B cell (primary cell): ENCODE data around the gene ZBTB40. TPM values are rescaled to one million over a fixed set of nuclear protein-coding genes. Genes with fewer than 3 reads are reported as not detected.

Experiments
- ATAC-seq: fragments of 200-7000 bp; cut with Tn5 transposase; one replicate; pipeline ENCODE4 v1.10.0; 2021; ENCODE audit warnings: low read depth, mild to moderate bottlenecking, moderate number of reproducible peaks, moderate library complexity
- CTCF ChIA-PET: fragments of 350-600 bp; sonication (Branson Sonifier 250); formaldehyde crosslinking; loops from one replicate; lab custom pipeline; 2021; ENCODE audit warnings: antibody characterized with exemption, inconsistent platforms; lab: Charles Lee
- POLR2A ChIA-PET: fragments of 350-600 bp; sonication (Branson Sonifier 250); formaldehyde crosslinking; loops from one replicate; lab custom pipeline; 2021; ENCODE audit warnings: antibody characterized with exemption; lab: Charles Lee
- DNase-seq: peaks from one replicate; pipeline ENCODE4 v3.0.0; 2013
- H2AFZ ChIP-seq: 2 replicates; pipeline ENCODE4 v1.6.1; 2012; ENCODE audit warnings: mild to moderate bottlenecking, low read depth, low read length; ENCODE audit not compliant: insufficient read depth, poor library complexity, severe bottlenecking
- H3K27ac ChIP-seq, 2 donors: 1 replicate in 1 of 2; 2 replicates in 1 of 2; pipeline ENCODE4 v1.5.1; 2012 to 2013; ENCODE audit warnings: low read length in 2 of 2, mild to moderate bottlenecking in 2 of 2, moderate library complexity in 1 of 2
- H3K27me3 ChIP-seq, 4 experiments: fragments of 200-600 bp in 1 of 4; sonication (generic) in 1 of 4; replicated peaks in 1 of 4; 1 replicate in 2 of 4; 2 replicates in 2 of 4; pipeline versions ENCODE4 v1.6.1 to v1.7.0; 2013 to 2016; ENCODE audit warnings: low read length in 3 of 4, mild to moderate bottlenecking in 2 of 4, mixed read lengths in 1 of 4, moderate library complexity in 1 of 4; ENCODE audit not compliant: insufficient read depth in 4 of 4, control insufficient read depth in 3 of 4; ENCODE audit errors: control extremely low read depth in 1 of 4
- H3K36me3 ChIP-seq, 2 experiments: replicated peaks in 1 of 2; 1 replicate in 1 of 2; 2 replicates in 1 of 2; pipeline versions ENCODE4 v1.6.1 to v1.7.1; 2013; ENCODE audit warnings: low read length in 1 of 2; ENCODE audit not compliant: insufficient read depth in 2 of 2, control insufficient read depth in 1 of 2; ENCODE audit errors: control extremely low read depth in 1 of 2, extremely low read depth in 1 of 2
- H3K4me1 ChIP-seq, 2 donors: fragments of 200-600 bp in 1 of 2; sonication (generic) in 1 of 2; 1 replicate in 1 of 2; 2 replicates in 1 of 2; pipeline versions ENCODE4 v1.5.1 to v1.6.1; 2013 to 2017; ENCODE audit warnings: low read length in 2 of 2; ENCODE audit not compliant: control insufficient read depth in 2 of 2, insufficient read depth in 2 of 2
- H3K4me2 ChIP-seq: replicated peaks from 2 replicates; pipeline ENCODE3; 2012; ENCODE audit warnings: mild to moderate bottlenecking, low read depth, low read length; ENCODE audit not compliant: poor library complexity, severe bottlenecking
- H3K4me3 ChIP-seq, 5 experiments: fragments of 200-600 bp in 1 of 5; sonication (generic) in 1 of 5; 1 replicate in 3 of 5; 2 replicates in 2 of 5; pipeline versions ENCODE4 v1.5.1 to v1.7.0; 2011 to 2016; ENCODE audit warnings: low read length in 4 of 5, mild to moderate bottlenecking in 4 of 5, low read depth in 2 of 5, control low read depth in 1 of 5, moderate library complexity in 1 of 5; ENCODE audit not compliant: insufficient read depth in 1 of 5; ENCODE audit errors: control extremely low read depth in 1 of 5, extremely low read depth in 1 of 5
- H3K79me2 ChIP-seq: fragments of 200-600 bp; sonication (generic); one replicate; pipeline ENCODE4 v1.6.0; 2016; ENCODE audit warnings: low read length; ENCODE audit not compliant: control insufficient read depth, insufficient read depth
- H3K9ac ChIP-seq: fragments of 200-600 bp; sonication (generic); 2 replicates; pipeline ENCODE4 v1.6.1; 2017; ENCODE audit warnings: mild to moderate bottlenecking, low read length, moderate library complexity
- H3K9me3 ChIP-seq, 3 donors: one replicate each; pipeline versions ENCODE4 v1.6.1 to v1.7.1; 2013; ENCODE audit warnings: low read length in 2 of 3; ENCODE audit not compliant: control insufficient read depth in 2 of 3, insufficient read depth in 1 of 3; ENCODE audit errors: control extremely low read depth in 1 of 3
- H4K20me1 ChIP-seq: 2 replicates; pipeline ENCODE4 v1.6.0; 2012; ENCODE audit warnings: mild to moderate bottlenecking, low read length; ENCODE audit not compliant: insufficient read depth, control insufficient read depth, poor library complexity, severe bottlenecking
- H3K27ac Mint-ChIP-seq: one replicate; pipeline ENCODE4 v1.8.0; 2021; ENCODE audit warnings: mixed read lengths
- H3K27me3 Mint-ChIP-seq: one replicate; pipeline ENCODE4 v1.8.0; 2021; ENCODE audit warnings: mixed read lengths
- H3K4me1 Mint-ChIP-seq: one replicate; pipeline ENCODE4 v1.8.0; 2021; ENCODE audit warnings: mixed read lengths
- H3K4me3 Mint-ChIP-seq: one replicate; pipeline ENCODE4 v1.8.0; 2021; ENCODE audit warnings: mixed read lengths
- H3K9me3 Mint-ChIP-seq: one replicate; pipeline ENCODE4 v1.8.0; 2022; ENCODE audit warnings: mixed read lengths; ENCODE audit not compliant: insufficient read depth
- EZH2 ChIP-seq: IDR thresholded peaks from 2 replicates; pipeline ENCODE4 v1.6.1; 2012; ENCODE audit warnings: borderline replicate concordance, low read depth, mild to moderate bottlenecking, moderate library complexity, low read length; ENCODE audit not compliant: insufficient read depth, poor library complexity, severe bottlenecking
- WGBS: methylation state at CpG from one replicate; pipeline ENCODE4 v1.1.5; 2013; ENCODE audit warnings: missing lambda C conversion rate; ENCODE audit not compliant: insufficient coverage; 5-methylcytosine and 5-hydroxymethylcytosine counted together
- intact Hi-C: fragments of 100-400 bp; cut with micrococcal nuclease; formaldehyde crosslinking; loops from one replicate; pipeline ENCODE4 v1.10.0; 2022
- polyA plus RNA-seq: library from polyadenylated mRNA; depleted of rRNA; stranded (reverse); fragments of >200 nt; gene quantifications from 2 replicates; pipeline ENCODE4 v1.2.3, GENCODE V29; 2012
- total RNA-seq, 2 donors: library from RNA; stranded (reverse); fragments of 120-200 nt in 1 of 2; gene quantifications; 1 replicate in 1 of 2; 2 replicates in 1 of 2; pipeline versions ENCODE4 v1.2.3 to v1.2.4, GENCODE V29; 2013 to 2022
- TF ChIP-seq, protein P1 (sequence below): fragments of 200-600 bp; IDR thresholded peaks from one replicate; pipeline ENCODE4 v1.8.0; 2022; ENCODE audit warnings: antibody characterized with exemption, mild to moderate bottlenecking

The ZBTB40 gene
- total and polyA plus RNA-seq, 2 donors (not counting 1 experiment from before 2014, with no cell fraction given), result 30.9 to 51.9 TPM

- no peak overlapping the region for H3K4me3 ChIP-seq
- Mint-ChIP-seq H3K4me1 (no peaks in the 10 kb centered on the region), H3K9me3 (peaks cover 10% of the 10 kb centered on the region), H3K4me3 (no peak overlapping the region), H3K27me3 (peaks cover 29% of the 10 kb centered on the region), H3K27ac (no peak overlapping the region)
- no peaks in the 10 kb centered on the region for H3K4me1 ChIP-seq
- peaks cover 12 to 20% (median 14%) of the 10 kb centered on the region in 3 donors for H3K9me3 ChIP-seq
- TF ChIP-seq EZH2, result no peak
- TF ChIP-seq, protein P1, sequence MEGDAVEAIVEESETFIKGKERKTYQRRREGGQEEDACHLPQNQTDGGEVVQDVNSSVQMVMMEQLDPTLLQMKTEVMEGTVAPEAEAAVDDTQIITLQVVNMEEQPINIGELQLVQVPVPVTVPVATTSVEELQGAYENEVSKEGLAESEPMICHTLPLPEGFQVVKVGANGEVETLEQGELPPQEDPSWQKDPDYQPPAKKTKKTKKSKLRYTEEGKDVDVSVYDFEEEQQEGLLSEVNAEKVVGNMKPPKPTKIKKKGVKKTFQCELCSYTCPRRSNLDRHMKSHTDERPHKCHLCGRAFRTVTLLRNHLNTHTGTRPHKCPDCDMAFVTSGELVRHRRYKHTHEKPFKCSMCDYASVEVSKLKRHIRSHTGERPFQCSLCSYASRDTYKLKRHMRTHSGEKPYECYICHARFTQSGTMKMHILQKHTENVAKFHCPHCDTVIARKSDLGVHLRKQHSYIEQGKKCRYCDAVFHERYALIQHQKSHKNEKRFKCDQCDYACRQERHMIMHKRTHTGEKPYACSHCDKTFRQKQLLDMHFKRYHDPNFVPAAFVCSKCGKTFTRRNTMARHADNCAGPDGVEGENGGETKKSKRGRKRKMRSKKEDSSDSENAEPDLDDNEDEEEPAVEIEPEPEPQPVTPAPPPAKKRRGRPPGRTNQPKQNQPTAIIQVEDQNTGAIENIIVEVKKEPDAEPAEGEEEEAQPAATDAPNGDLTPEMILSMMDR, result no peak
- no peak overlapping the region for H2AFZ ChIP-seq
- POLR2A ChIA-PET, result no interaction called here
- 58% methylated on average over 2 of the region's 5 CpGs for WGBS
- H3K4me2 ChIP-seq, result no peak overlapping the region
- no peaks in the 10 kb centered on the region for H3K79me2 ChIP-seq
- ATAC-seq (no peak), DNase-seq (no peak)
- H4K20me1 ChIP-seq, result no peaks in the 10 kb centered on the region
- intact Hi-C loops, result no loop called here
- CTCF ChIA-PET, result no interaction called here
- no peak overlapping the region for H3K9ac ChIP-seq
- H3K27me3 ChIP-seq, result no peaks in the 10 kb centered on the region
- H3K27ac ChIP-seq, result no peak overlapping the region
- no peaks in the 10 kb centered on the region for H3K36me3 ChIP-seq
Measured at GRCh38 chr1:22442212-22442894, 9.3 kb upstream of the ZBTB40 start.

- no peak overlapping the region for H3K4me3 Mint-ChIP-seq
- no peak overlapping the region for H3K4me2 ChIP-seq
- ChIA-PET POLR2A (no interaction called here), CTCF (no interaction called here)
- intact Hi-C loops, result no loop called here
- no peak overlapping the region for H3K4me3 ChIP-seq
- H3K4me1 Mint-ChIP-seq, result no peaks in the 10 kb centered on the region
- DNase-seq (no peak), ATAC-seq (no peak)
- no peaks in the 10 kb centered on the region for H3K36me3 ChIP-seq
- no peak overlapping the region for H3K27ac ChIP-seq
- H3K9me3 Mint-ChIP-seq, result peaks cover 10% of the 10 kb centered on the region
- no peak overlapping the region for H2AFZ ChIP-seq
- H4K20me1 ChIP-seq, result no peaks in the 10 kb centered on the region
- no peaks in the 10 kb centered on the region for H3K4me1 ChIP-seq
- no peak overlapping the region for H3K27ac Mint-ChIP-seq
- H3K27me3 Mint-ChIP-seq, result peaks cover 27% of the 10 kb centered on the region
- no peaks in the 10 kb centered on the region for H3K27me3 ChIP-seq
- no CpG with 5 or more reads among the region's 4 CpGs for WGBS
- no peaks in the 10 kb centered on the region for H3K79me2 ChIP-seq
- peaks cover 12 to 20% (median 13%) of the 10 kb centered on the region in 3 donors for H3K9me3 ChIP-seq
- no peak for TF ChIP-seq EZH2
- TF ChIP-seq, protein P1, result no peak
- no peak overlapping the region for H3K9ac ChIP-seq
Measured at GRCh38 chr1:22443332-22443731, 8.3 kb upstream of the ZBTB40 start.
